Endothelial cell of umbilical vein (primary cell): ENCODE measurements around the gene ADAMTS14. TPM values are rescaled to one million over a fixed set of nuclear protein-coding genes. Genes with fewer than 3 reads are reported as not detected.

Experiments
- BruUV-seq: library from RNA; stranded (reverse); fragments of 400-500 nt; replicated peaks from 2 replicates; lab custom pipeline; 2021; lab: Mats Ljungman, UMichigan
- CTCF ChIA-PET: fragments of 300-600, 350-600 bp; sonication (Branson Sonifier 250); formaldehyde crosslinking; loops from one replicate; lab custom pipeline; 2021; ENCODE audit warnings: antibody characterized with exemption, inconsistent platforms; lab: Charles Lee
- POLR2A ChIA-PET: fragments of 300-600, 350-600 bp; sonication (Branson Sonifier 250); formaldehyde crosslinking; loops from one replicate; lab custom pipeline; 2021; ENCODE audit warnings: antibody characterized with exemption, inconsistent platforms; lab: Charles Lee
- DNase-seq: peaks from one replicate; pipeline ENCODE4 v3.0.0-alpha.2; 2011; ENCODE audit warnings: low read depth, low spot score
- FAIRE-seq: peaks from 2 replicates; lab custom pipeline; 2011; peaks lifted over from hg19 to GRCh38; lab: Jason Lieb, UNC
- H2AFZ ChIP-seq: 2 replicates; pipeline ENCODE4 v1.6.0; 2012; ENCODE audit warnings: low read depth, low read length, control low read depth, inconsistent platforms
- H3K27ac ChIP-seq: 2 replicates; pipeline ENCODE4 v1.5.1; 2011; ENCODE audit warnings: low read depth, mild to moderate bottlenecking, control low read depth, low read length, moderate library complexity; ENCODE audit not compliant: insufficient read depth
- H3K27me3 ChIP-seq, 2 experiments: 2 replicates each; pipeline versions ENCODE4 v1.6.0 to v1.6.1; 2011; ENCODE audit warnings: low read length in 2 of 2, mixed read lengths in 1 of 2; ENCODE audit not compliant: control insufficient read depth in 2 of 2, insufficient read depth in 2 of 2
- H3K36me3 ChIP-seq, 2 experiments: 2 replicates in 1 of 2; 3 replicates in 1 of 2; pipeline ENCODE4 v1.5.1; 2011; ENCODE audit warnings: low read length in 2 of 2, mild to moderate bottlenecking in 1 of 2, moderate library complexity in 1 of 2; ENCODE audit not compliant: control insufficient read depth in 2 of 2, insufficient read depth in 2 of 2; ENCODE audit errors: extremely low read depth in 1 of 2
- H3K4me1 ChIP-seq: 3 replicates; pipeline ENCODE4 v1.5.1; 2011; ENCODE audit warnings: mild to moderate bottlenecking, low read length; ENCODE audit not compliant: control insufficient read depth, insufficient read depth; ENCODE audit errors: extremely low read depth
- H3K4me2 ChIP-seq: 2 replicates; pipeline ENCODE4 v1.6.1; 2011; ENCODE audit warnings: low read length, control low read depth, mixed read lengths; ENCODE audit not compliant: insufficient read depth
- H3K4me3 ChIP-seq, 3 experiments: fragments of 200-600 bp in 1 of 3; sonication (generic), shearing (Covaris generic) in 1 of 3; replicated peaks in 1 of 3; 2 replicates each; pipeline ENCODE4 v1.5.1; 2011 to 2016; ENCODE audit warnings: control low read depth in 3 of 3, low read length in 3 of 3, mild to moderate bottlenecking in 2 of 3, inconsistent platforms in 1 of 3, low read depth in 1 of 3, moderate library complexity in 1 of 3; ENCODE audit not compliant: insufficient read depth in 1 of 3
- H3K79me2 ChIP-seq: 2 replicates; pipeline ENCODE4 v1.6.0; 2012; ENCODE audit warnings: low read length, inconsistent platforms; ENCODE audit not compliant: control insufficient read depth, insufficient read depth
- H3K9ac ChIP-seq: replicated peaks from 2 replicates; pipeline ENCODE3; 2011; ENCODE audit warnings: low read length, control low read depth; ENCODE audit not compliant: insufficient read depth; ENCODE audit errors: extremely low read depth
- H3K9me1 ChIP-seq: replicated peaks from 3 replicates; pipeline ENCODE4 v1.6.0; 2011; ENCODE audit warnings: mild to moderate bottlenecking, low read length; ENCODE audit not compliant: control insufficient read depth, insufficient read depth; ENCODE audit errors: extremely low read depth
- H3K9me3 ChIP-seq: replicated peaks from 2 replicates; pipeline ENCODE4 v1.5.1; 2012; ENCODE audit warnings: low read length, inconsistent platforms; ENCODE audit not compliant: control insufficient read depth, insufficient read depth
- H4K20me1 ChIP-seq: replicated peaks from 2 replicates; pipeline ENCODE3; 2011; ENCODE audit warnings: mild to moderate bottlenecking, low read length; ENCODE audit not compliant: control insufficient read depth, insufficient read depth; ENCODE audit errors: extremely low read depth
- EZH2 ChIP-seq: IDR thresholded peaks from 2 replicates; pipeline ENCODE4 v1.6.1; 2012; ENCODE audit warnings: borderline replicate concordance, low read depth, mild to moderate bottlenecking, moderate library complexity, low read length, inconsistent platforms; ENCODE audit not compliant: severe bottlenecking
- FOS ChIP-seq: IDR thresholded peaks from 2 replicates; pipeline ENCODE4 v1.6.1; 2011; ENCODE audit warnings: mild to moderate bottlenecking, low read length, moderate library complexity, borderline replicate concordance; ENCODE audit not compliant: insufficient read depth
- GATA2 ChIP-seq: IDR thresholded peaks from 2 replicates; pipeline ENCODE4 v1.7.0; 2011; ENCODE audit warnings: low read depth, mild to moderate bottlenecking, moderate library complexity, mixed read lengths, low read length; ENCODE audit not compliant: insufficient read length, insufficient read depth
- JUN ChIP-seq: IDR thresholded peaks from 2 replicates; pipeline ENCODE4 v1.6.1; 2011; ENCODE audit warnings: borderline replicate concordance, low read depth; ENCODE audit not compliant: insufficient read length, insufficient read depth
- MYC ChIP-seq: IDR thresholded peaks from one replicate; pipeline ENCODE4 v1.6.1; 2011; ENCODE audit warnings: mild to moderate bottlenecking, low read depth, low read length
- POLR2A ChIP-seq: IDR thresholded peaks from 2 replicates; pipeline ENCODE4 v1.6.1; 2012; ENCODE audit warnings: low read depth, mild to moderate bottlenecking, control low read depth, low read length
- POLR2AphosphoS5 ChIP-seq: IDR thresholded peaks from 2 replicates; pipeline ENCODE4 v1.6.1; 2012; ENCODE audit warnings: low read depth, mild to moderate bottlenecking, control low read depth, low read length, moderate library complexity; ENCODE audit not compliant: insufficient read depth
- dilution Hi-C: fragments of 300-500 bp; cut with MboI; formaldehyde crosslinking; loops from one replicate; pipeline ENCODE4 v1.15.0; 2019; ENCODE audit warnings: low sequenced_read_pairs; ENCODE audit not compliant: extremely low pct_ligation_motif_present
- intact Hi-C: fragments of 100-400 bp; cut with micrococcal nuclease; formaldehyde crosslinking; loops from one replicate; pipeline ENCODE4 v1.10.0; 2022
- polyA plus RNA-seq, 4 experiments: library from polyadenylated mRNA; depleted of rRNA in 3 of 4; stranded (reverse) in 3 of 4; unstranded in 1 of 4; fragments of >200 nt; gene quantifications; 2 replicates each; pipeline versions ENCODE4 v1.2.1 to v1.2.3, GENCODE V29; 2011 to 2012; ENCODE audit warnings: missing spikeins in 1 of 4
- total RNA-seq: library from RNA; stranded (reverse); gene quantifications from 2 replicates; pipeline ENCODE4 v1.2.3, GENCODE V29; 2021
- TF ChIP-seq, protein P1 (sequence below), 2 donors: IDR thresholded peaks; 1 replicate in 1 of 2; 2 replicates in 1 of 2; pipeline ENCODE4 v1.5.1; 2011; ENCODE audit warnings: low read length in 2 of 2, mild to moderate bottlenecking in 2 of 2, moderate library complexity in 2 of 2, control low read depth in 1 of 2, inconsistent platforms in 1 of 2, low read depth in 1 of 2; ENCODE audit not compliant: insufficient read depth in 1 of 2; ENCODE audit errors: extremely low read depth in 1 of 2
- TF ChIP-seq, protein P2 (sequence below): IDR thresholded peaks from 2 replicates; pipeline ENCODE4 v1.6.1; 2011; ENCODE audit not compliant: insufficient read depth, insufficient read length

ADAMTS14 gene
- total and polyA plus RNA-seq, 2 donors (not counting 3 experiments of a cell fraction or from before 2014, with no cell fraction given): not detected

GRCh38 chr10:70769121-70769520, 96.8 kb downstream of the ADAMTS14 start:
- Histone ChIP-seq H3K4me1 (no peaks in the 10 kb centered on the region), H3K27me3 (peaks cover 3 to 6% of the 10 kb centered on the region in 2 experiments), H3K4me2 (no peak overlapping the region), H3K79me2 (no peaks in the 10 kb centered on the region), H2AFZ (no peak overlapping the region), H3K4me3 (no peak overlapping the region), H3K36me3 (no peaks in the 10 kb centered on the region), H3K9ac (no peak overlapping the region), H3K9me1 (no peaks in the 10 kb centered on the region), H3K27ac (no peak overlapping the region), H4K20me1 (no peaks in the 10 kb centered on the region), H3K9me3 (no peaks in the 10 kb centered on the region)
- BruUV-seq: no TSS peak
- FAIRE-seq (no peak), DNase-seq (no peak)
- ChIA-PET POLR2A (no interaction called here), CTCF (interaction anchor here (1.0 kb wide), 1 partner anchor 8 kb away, joined by 4 read pairs; no protein-coding TSS in a partner anchor)
- dilution Hi-C loops (no loop called here), intact Hi-C loops (no loop called here)
- TF ChIP-seq POLR2AphosphoS5 (no peak), FOS (no peak), JUN (no peak), EZH2 (no peak), MYC (no peak), GATA2 (no peak), POLR2A (no peak)
- TF ChIP-seq, protein P1, sequence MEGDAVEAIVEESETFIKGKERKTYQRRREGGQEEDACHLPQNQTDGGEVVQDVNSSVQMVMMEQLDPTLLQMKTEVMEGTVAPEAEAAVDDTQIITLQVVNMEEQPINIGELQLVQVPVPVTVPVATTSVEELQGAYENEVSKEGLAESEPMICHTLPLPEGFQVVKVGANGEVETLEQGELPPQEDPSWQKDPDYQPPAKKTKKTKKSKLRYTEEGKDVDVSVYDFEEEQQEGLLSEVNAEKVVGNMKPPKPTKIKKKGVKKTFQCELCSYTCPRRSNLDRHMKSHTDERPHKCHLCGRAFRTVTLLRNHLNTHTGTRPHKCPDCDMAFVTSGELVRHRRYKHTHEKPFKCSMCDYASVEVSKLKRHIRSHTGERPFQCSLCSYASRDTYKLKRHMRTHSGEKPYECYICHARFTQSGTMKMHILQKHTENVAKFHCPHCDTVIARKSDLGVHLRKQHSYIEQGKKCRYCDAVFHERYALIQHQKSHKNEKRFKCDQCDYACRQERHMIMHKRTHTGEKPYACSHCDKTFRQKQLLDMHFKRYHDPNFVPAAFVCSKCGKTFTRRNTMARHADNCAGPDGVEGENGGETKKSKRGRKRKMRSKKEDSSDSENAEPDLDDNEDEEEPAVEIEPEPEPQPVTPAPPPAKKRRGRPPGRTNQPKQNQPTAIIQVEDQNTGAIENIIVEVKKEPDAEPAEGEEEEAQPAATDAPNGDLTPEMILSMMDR (IDR thresholded peaks at IDR 0.05; ENCODE audit: extremely low read depth in 1 of 2, insufficient read depth in 1 of 2, low read depth in 1 of 2, low read length in 2 of 2): no peak
- TF ChIP-seq, protein P2, sequence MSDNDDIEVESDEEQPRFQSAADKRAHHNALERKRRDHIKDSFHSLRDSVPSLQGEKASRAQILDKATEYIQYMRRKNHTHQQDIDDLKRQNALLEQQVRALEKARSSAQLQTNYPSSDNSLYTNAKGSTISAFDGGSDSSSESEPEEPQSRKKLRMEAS: no peak
